Smooth muscle cell (in vitro differentiated cells): ENCODE data around the gene ADAMTS12. TPM values are rescaled to one million over a fixed set of nuclear protein-coding genes. Genes with fewer than 3 reads are reported as not detected.

Experiments used
- DNase-seq: peaks from one replicate; lab custom pipeline; 2025; ENCODE audit not compliant: unreplicated experiment; lab: John Stamatoyannopoulos, UW
- H2AFZ ChIP-seq: fragments of 200-600 bp; sonication (generic); 2 replicates; pipeline ENCODE4 v1.6.0; 2016; ENCODE audit warnings: antibody characterized with exemption, low read depth, mild to moderate bottlenecking
- H3F3A ChIP-seq: fragments of 200-600 bp; sonication (generic); 2 replicates; pipeline ENCODE4 v1.6.0; 2017; ENCODE audit warnings: antibody characterized with exemption, low read depth
- H3K27ac ChIP-seq: fragments of 200-600 bp; sonication (generic); 2 replicates; pipeline ENCODE4 v1.5.1; 2016; ENCODE audit warnings: low read depth, mild to moderate bottlenecking
- H3K27me3 ChIP-seq: fragments of 200-600 bp; sonication (generic); 2 replicates; pipeline ENCODE4 v1.6.1; 2016; ENCODE audit warnings: low read depth, mild to moderate bottlenecking
- H3K36me3 ChIP-seq: fragments of 200-600 bp; sonication (generic); 2 replicates; pipeline ENCODE4 v1.5.1; 2016; ENCODE audit warnings: low read depth
- H3K4me1 ChIP-seq: fragments of 200-600 bp; sonication (generic); 2 replicates; pipeline ENCODE4 v1.5.1; 2016; ENCODE audit warnings: low read depth
- H3K4me2 ChIP-seq: fragments of 200-600 bp; sonication (generic); 2 replicates; pipeline ENCODE4 v1.6.0; 2016; ENCODE audit warnings: mild to moderate bottlenecking
- H3K4me3 ChIP-seq: fragments of 200-600 bp; sonication (generic); 2 replicates; pipeline ENCODE4 v1.5.1; 2016; ENCODE audit warnings: mild to moderate bottlenecking
- H3K79me2 ChIP-seq: fragments of 200-600 bp; sonication (generic); 2 replicates; pipeline ENCODE4 v1.6.0; 2016; ENCODE audit warnings: low read depth, mild to moderate bottlenecking
- H3K9ac ChIP-seq: fragments of 200-600 bp; sonication (generic); 2 replicates; pipeline ENCODE4 v1.6.0; 2016; ENCODE audit warnings: low read depth
- H3K9me3 ChIP-seq: fragments of 200-600 bp; sonication (generic); replicated peaks from 2 replicates; pipeline ENCODE4 v1.5.1; 2016; ENCODE audit warnings: low read depth
- H4K20me1 ChIP-seq: fragments of 200-600 bp; sonication (generic); 2 replicates; pipeline ENCODE4 v1.6.0; 2016; ENCODE audit warnings: low read depth
- CTCF ChIP-seq: fragments of 200-600 bp; sonication (generic); IDR thresholded peaks from 2 replicates; pipeline ENCODE4 v1.5.1; 2017; ENCODE audit warnings: borderline replicate concordance, mild to moderate bottlenecking, antibody characterized with exemption; ENCODE audit not compliant: insufficient read depth, poor library complexity, severe bottlenecking
- WGBS: methylation state at CpG from one replicate; pipeline ENCODE4 v1.1.7; 2016; ENCODE audit warnings: low lambda C conversion rate; 5-methylcytosine and 5-hydroxymethylcytosine counted together
- polyA plus RNA-seq: library from polyadenylated mRNA; unstranded; fragments of >200 nt; fragmentation: Nextera tagmentation; extraction: Ambion mirVana; gene quantifications from 2 replicates; pipeline ENCODE4 v1.2.1, GENCODE V29; 2016
- total RNA-seq: library from RNA; depleted of rRNA; stranded (reverse); fragments of >200 nt; gene quantifications from 2 replicates; pipeline ENCODE4 v1.2.3, GENCODE V29; 2014

The ADAMTS12 gene
- total and polyA plus RNA-seq, 2 experiments from 2014 or later, result 34.3 to 84.9 TPM

GRCh38 chr5:33538201-33538600 lies 353.6 kb downstream of the ADAMTS12 start:
- no peaks in the 10 kb centered on the region for H3K9me3 ChIP-seq
- peaks cover 8% of the 10 kb centered on the region for H4K20me1 ChIP-seq
- DNase-seq, result no peak
- H3K36me3 ChIP-seq, result peaks cover 2% of the 10 kb centered on the region
- no peak overlapping the region for H3K27ac ChIP-seq
- no peak for TF ChIP-seq CTCF
- no peak overlapping the region for H3K4me3 ChIP-seq
- 98% methylated on average over 2 of the region's 2 CpGs for WGBS
- no peaks in the 10 kb centered on the region for H3K79me2 ChIP-seq
- H2AFZ ChIP-seq, result no peak overlapping the region
- no peak overlapping the region for H3K9ac ChIP-seq
- no peaks in the 10 kb centered on the region for H3K4me1 ChIP-seq
- no peak overlapping the region for H3K4me2 ChIP-seq
- H3F3A ChIP-seq, result no peaks in the 10 kb centered on the region
- no peaks in the 10 kb centered on the region for H3K27me3 ChIP-seq

GRCh38 chr5:33537240-33537639 lies 354.6 kb downstream of the ADAMTS12 start:
- Histone ChIP-seq H3K79me2 (no peaks in the 10 kb centered on the region), H3K27me3 (no peaks in the 10 kb centered on the region), H4K20me1 (peaks cover under 1% of the 10 kb centered on the region), H3K4me2 (no peak overlapping the region), H3K4me1 (no peaks in the 10 kb centered on the region), H3K36me3 (no peaks in the 10 kb centered on the region), H3K4me3 (no peak overlapping the region), H3K9me3 (no peaks in the 10 kb centered on the region), H3F3A (no peaks in the 10 kb centered on the region), H2AFZ (no peak overlapping the region), H3K27ac (no peak overlapping the region), H3K9ac (no peak overlapping the region)
- no peak for DNase-seq
- 100% methylated on average over 1 of the region's 1 CpG for WGBS
- no peak for TF ChIP-seq CTCF

GRCh38 chr5:33536802-33537201 lies 355.0 kb downstream of the ADAMTS12 start:
- Histone ChIP-seq H4K20me1 (no peaks in the 10 kb centered on the region), H3K4me2 (no peak overlapping the region), H3K4me3 (no peak overlapping the region), H3K36me3 (no peaks in the 10 kb centered on the region), H3K9me3 (no peaks in the 10 kb centered on the region), H3K27me3 (no peaks in the 10 kb centered on the region), H3K27ac (no peak overlapping the region), H3F3A (no peaks in the 10 kb centered on the region), H2AFZ (no peak overlapping the region), H3K79me2 (no peaks in the 10 kb centered on the region), H3K9ac (no peak overlapping the region), H3K4me1 (no peaks in the 10 kb centered on the region)
- DNase-seq, result no peak
- 94% methylated on average over 1 of the region's 1 CpG for WGBS
- no peak for TF ChIP-seq CTCF

- H3K27me3 ChIP-seq, result no peaks in the 10 kb centered on the region
- H3K9ac ChIP-seq, result no peak overlapping the region
- no peaks in the 10 kb centered on the region for H3K4me1 ChIP-seq
- no peak overlapping the region for H3K27ac ChIP-seq
- DNase-seq, result no peak
- no peak overlapping the region for H3K4me2 ChIP-seq
- no peaks in the 10 kb centered on the region for H3F3A ChIP-seq
- H3K4me3 ChIP-seq, result no peak overlapping the region
- no peaks in the 10 kb centered on the region for H3K79me2 ChIP-seq
- TF ChIP-seq CTCF, result no peak
- H4K20me1 ChIP-seq, result no peaks in the 10 kb centered on the region
- no peaks in the 10 kb centered on the region for H3K9me3 ChIP-seq
- WGBS, result 78% methylated on average over 4 of the region's 4 CpGs
- no peak overlapping the region for H2AFZ ChIP-seq
- H3K36me3 ChIP-seq, result no peaks in the 10 kb centered on the region
Measured at GRCh38 chr5:33531824-33532223, 360.0 kb downstream of the ADAMTS12 start.
